Measurements from ENCODE around the gene NT5DC3.

NT5DC3 gene

GRCh38 chr12:103748002-103748401 lies 93.0 kb downstream of the NT5DC3 start:
- no peak for DNase-seq (ENCODE audit: low read depth)

GRCh38 chr12:103745962-103746361 lies 95.1 kb downstream of the NT5DC3 start:
- DNase-seq (ENCODE audit: low read depth) = no peak

GRCh38 chr12:103743788-103744187 lies 97.2 kb downstream of the NT5DC3 start:
- no peak for DNase-seq (ENCODE audit: low read depth)

- no peak for DNase-seq (ENCODE audit: low read depth)
These were observed 98.6 kb downstream of the NT5DC3 start for GRCh38 chr12:103742349-103742932.

- no peak for DNase-seq (ENCODE audit: low read depth)
These were observed 103.2 kb downstream of the NT5DC3 start for GRCh38 chr12:103737881-103738280.

GRCh38 chr12:103736572-103736971 lies 104.5 kb downstream of the NT5DC3 start:
- no peak for DNase-seq (ENCODE audit: low read depth)

- no peak for DNase-seq (ENCODE audit: low read depth)
These were observed 105.7 kb downstream of the NT5DC3 start for GRCh38 chr12:103735291-103735690.

GRCh38 chr12:103734863-103735262 lies 106.2 kb downstream of the NT5DC3 start:
- no peak for DNase-seq (ENCODE audit: low read depth)

GRCh38 chr12:103731539-103731938 lies 109.5 kb downstream of the NT5DC3 start:
- DNase-seq (ENCODE audit: low read depth) = no peak

GRCh38 chr12:103729499-103729898 lies 111.5 kb downstream of the NT5DC3 start:
- no peak for DNase-seq (ENCODE audit: low read depth)

- no peak for DNase-seq (ENCODE audit: low read depth)
These were observed 112.7 kb downstream of the NT5DC3 start for GRCh38 chr12:103728323-103728722.

- DNase-seq (ENCODE audit: low read depth) = no peak
These were observed 113.4 kb downstream of the NT5DC3 start for GRCh38 chr12:103727638-103728037.

- DNase-seq (ENCODE audit: low read depth) = no peak
These were observed 115.6 kb downstream of the NT5DC3 start for GRCh38 chr12:103725398-103725797.
